Glomerular visceral epithelial cell (primary cell): ENCODE results near the gene PSMD12.
"Not testable (repeated sequence)": the region's sequence is repeated elsewhere in the genome, so short reads cannot be mapped to it uniquely, and the experiment has no call there.

Source experiments
- DNase-seq: peaks from one replicate; pipeline ENCODE4 v3.0.0-alpha.2; 2016; ENCODE audit errors: extremely low spot score

The PSMD12 gene

GRCh38 chr17:67366193-67367157, at the start of gene PSMD12:
PSMD12 (minus strand) TSS chr17:67366577; CDS start chr17:67366519, 58 bp downstream.
- DNase-seq = peak; percentile 90

GRCh38 chr17:67415291-67415690, 48.9 kb upstream of the PSMD12 start:
- no peak for DNase-seq

GRCh38 chr17:67414559-67414958, 48.2 kb upstream of the PSMD12 start:
- no peak for DNase-seq

GRCh38 chr17:67414130-67414529, 47.8 kb upstream of the PSMD12 start:
- no peak for DNase-seq

- DNase-seq = no peak
These were observed 47.0 kb upstream of the PSMD12 start for GRCh38 chr17:67413388-67413787.

- DNase-seq = no peak
These were observed 46.6 kb upstream of the PSMD12 start for GRCh38 chr17:67412941-67413340.

- no peak for DNase-seq
These were observed 45.7 kb upstream of the PSMD12 start for GRCh38 chr17:67412032-67412431.

- DNase-seq = no peak
These were observed 45.0 kb upstream of the PSMD12 start for GRCh38 chr17:67411397-67411796.

GRCh38 chr17:67408455-67408830, 42.1 kb upstream of the PSMD12 start:
- DNase-seq = not testable (repeated sequence)

- DNase-seq = no peak
These were observed 37.1 kb upstream of the PSMD12 start for GRCh38 chr17:67403483-67403882.

GRCh38 chr17:67403065-67403464, 36.7 kb upstream of the PSMD12 start:
- DNase-seq = no peak

GRCh38 chr17:67401598-67402504, 35.5 kb upstream of the PSMD12 start:
- DNase-seq = no peak

GRCh38 chr17:67401106-67401505, 34.7 kb upstream of the PSMD12 start:
- DNase-seq = no peak

- no peak for DNase-seq
These were observed 33.8 kb upstream of the PSMD12 start for GRCh38 chr17:67400193-67400592.

GRCh38 chr17:67399676-67400075, 33.3 kb upstream of the PSMD12 start:
- no peak for DNase-seq

- no peak for DNase-seq
These were observed 27.5 kb upstream of the PSMD12 start for GRCh38 chr17:67393809-67394397.

GRCh38 chr17:67392111-67392510, 25.7 kb upstream of the PSMD12 start:
- DNase-seq = no peak

- DNase-seq = peak; percentile 78
These were observed 24.4 kb upstream of the PSMD12 start for GRCh38 chr17:67390646-67391361.

- DNase-seq = no peak
These were observed 23.7 kb upstream of the PSMD12 start for GRCh38 chr17:67390006-67390645.

- no peak for DNase-seq
These were observed 22.6 kb upstream of the PSMD12 start for GRCh38 chr17:67388986-67389385.

- DNase-seq = not testable (repeated sequence)
These were observed 22.2 kb upstream of the PSMD12 start for GRCh38 chr17:67388536-67388935.
